NCI-H524 treated with DMSO at 0.1 percent for 48 hours (cell line): ENCODE results near the gene IARS1.

Experiments used
- DNase-seq: peaks from one replicate; lab custom pipeline; 2025; lab: John Stamatoyannopoulos, UW

IARS1 gene

DNA sequence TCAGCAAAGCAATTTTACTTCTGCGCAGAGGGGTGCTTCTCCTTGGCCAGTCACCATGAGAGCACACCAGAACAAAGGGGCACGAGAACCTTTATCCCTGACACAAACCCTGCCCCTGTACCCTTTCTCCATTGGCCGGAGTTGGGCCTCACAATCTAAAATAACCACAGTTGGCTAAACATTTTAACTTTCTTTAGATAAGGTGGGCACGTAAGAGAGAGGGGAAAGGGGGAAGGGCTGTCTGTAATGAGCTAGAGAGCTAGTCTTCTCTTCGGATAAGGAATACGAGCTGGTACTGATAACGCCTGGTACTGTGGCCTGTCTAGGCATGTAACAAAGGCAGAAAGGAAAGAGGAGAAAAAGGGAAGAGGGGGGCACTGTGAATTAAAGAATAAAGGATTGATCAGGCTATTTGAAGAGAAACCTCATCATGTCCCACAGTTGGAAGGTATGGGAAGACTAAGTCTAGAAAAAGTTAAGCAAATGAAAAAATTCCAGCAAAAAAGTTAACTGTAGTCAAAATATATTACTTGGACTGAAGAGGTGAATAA lies 1.8 kb upstream of the IARS1 start:
- no peak for DNase-seq

DNA sequence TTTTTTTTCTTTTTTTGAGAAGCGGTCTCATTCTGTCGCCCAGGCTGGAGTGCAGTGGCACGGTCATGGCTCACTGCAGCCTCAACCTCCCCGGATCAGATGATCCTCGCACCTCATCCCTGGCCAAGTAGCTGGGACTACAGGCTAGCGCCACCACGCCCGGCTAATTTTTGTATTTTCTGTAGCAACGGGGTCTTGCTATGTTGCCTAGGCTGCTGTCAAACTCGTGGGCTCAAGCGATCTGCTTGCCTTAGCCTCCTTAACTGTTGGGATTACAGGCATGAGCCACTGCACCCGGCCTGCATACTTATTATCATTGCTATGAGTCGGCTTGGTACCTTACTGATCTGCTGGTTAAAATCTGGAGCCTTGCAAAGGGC lies 790 bp upstream of the IARS1 start:
- no peak for DNase-seq

DNA sequence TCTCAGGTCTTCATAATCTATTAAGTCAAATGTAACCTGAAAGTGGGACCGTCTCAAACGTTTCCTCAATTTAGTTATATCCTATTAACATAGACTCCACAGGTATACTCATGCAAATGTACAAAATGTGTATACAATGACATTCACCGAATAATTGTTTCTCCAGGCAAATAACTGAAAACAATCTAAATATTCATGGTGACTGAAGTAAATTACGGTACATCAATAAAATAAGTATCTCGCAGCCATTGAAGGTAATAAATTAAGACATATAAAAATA lies 482 bp downstream of the IARS1 start:
- no peak for DNase-seq

DNA sequence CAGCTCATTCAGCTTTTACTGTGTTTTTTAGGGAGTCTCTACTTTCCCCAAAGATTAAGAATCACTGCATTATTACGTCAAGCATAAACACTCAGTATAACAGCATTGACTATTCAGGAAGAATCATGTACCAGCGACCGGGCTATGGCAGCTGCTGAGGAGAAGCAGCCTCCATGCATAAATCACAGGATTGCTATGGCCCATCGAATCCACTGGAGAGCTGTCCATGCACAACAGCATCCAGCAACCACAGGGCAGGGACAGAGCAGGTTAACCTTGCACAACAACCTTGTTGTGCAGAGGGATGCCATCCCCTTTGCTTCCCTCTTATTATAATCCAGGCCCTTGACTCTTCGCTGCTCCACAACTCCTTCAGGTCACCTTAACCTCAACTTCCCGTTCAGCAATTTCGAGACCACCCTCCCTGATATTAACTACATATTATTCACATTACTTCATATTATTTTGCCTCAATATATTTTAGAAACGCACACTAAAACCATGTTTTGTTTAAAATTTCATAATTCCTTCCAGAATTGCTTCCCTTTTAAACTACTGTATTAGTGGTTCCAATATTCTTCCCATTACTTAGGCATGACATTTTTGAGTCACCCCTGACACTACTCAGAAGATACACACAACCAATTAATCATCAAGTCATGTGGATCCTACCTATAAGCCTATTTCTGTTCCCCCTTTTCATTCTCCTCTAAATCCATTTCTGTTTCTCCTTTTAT lies 991 bp downstream of the IARS1 start:
- DNase-seq: no peak

DNA sequence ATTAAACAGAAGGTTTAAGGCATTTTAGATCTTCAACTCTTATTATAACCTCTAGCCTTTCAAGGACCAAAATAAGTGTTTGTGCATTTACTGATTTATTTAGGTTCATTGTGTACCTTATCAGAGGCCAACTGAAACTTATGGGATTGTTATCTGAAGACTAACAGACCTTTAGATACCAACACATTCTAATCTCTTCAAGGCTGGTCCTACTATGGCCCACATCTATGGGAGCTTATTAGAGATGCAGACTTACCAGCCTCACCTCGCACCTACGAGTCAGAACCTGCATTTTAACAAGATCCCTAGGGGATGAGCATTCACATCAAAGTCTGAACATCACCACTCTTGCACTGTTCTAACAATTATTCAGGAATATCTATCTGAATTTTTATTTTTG lies 1.9 kb downstream of the IARS1 start:
- DNase-seq: no peak

DNA sequence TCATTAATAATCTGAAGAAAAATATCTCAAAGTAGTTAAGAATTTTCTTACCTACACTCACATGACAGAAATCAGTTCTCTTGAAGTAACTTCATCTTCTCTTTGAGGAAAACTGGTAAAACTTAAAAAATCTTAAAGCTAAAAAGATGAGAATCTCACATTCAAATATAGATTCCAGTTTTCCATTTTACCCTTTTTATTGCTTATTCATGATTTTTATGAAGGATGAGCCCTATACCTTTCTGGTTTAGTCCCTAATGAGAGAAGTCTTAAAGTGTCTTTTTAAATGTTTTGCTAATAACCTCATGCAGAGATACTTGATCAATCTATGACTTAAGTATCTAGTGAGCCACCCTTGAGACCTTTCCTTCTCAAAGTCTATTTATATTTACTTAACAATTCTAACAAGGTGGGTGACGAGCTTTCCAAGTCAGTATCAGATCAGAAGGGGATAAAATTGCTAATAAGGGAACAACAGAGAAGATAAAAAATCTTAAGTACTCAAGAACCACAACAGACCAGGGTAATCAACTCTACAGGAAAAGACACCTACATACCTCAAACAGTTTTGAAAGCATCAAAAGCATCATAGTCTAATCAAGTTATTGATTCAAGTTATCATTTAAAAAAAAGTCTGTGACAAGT lies 2.6 kb downstream of the IARS1 start:
- DNase-seq: no peak

DNA sequence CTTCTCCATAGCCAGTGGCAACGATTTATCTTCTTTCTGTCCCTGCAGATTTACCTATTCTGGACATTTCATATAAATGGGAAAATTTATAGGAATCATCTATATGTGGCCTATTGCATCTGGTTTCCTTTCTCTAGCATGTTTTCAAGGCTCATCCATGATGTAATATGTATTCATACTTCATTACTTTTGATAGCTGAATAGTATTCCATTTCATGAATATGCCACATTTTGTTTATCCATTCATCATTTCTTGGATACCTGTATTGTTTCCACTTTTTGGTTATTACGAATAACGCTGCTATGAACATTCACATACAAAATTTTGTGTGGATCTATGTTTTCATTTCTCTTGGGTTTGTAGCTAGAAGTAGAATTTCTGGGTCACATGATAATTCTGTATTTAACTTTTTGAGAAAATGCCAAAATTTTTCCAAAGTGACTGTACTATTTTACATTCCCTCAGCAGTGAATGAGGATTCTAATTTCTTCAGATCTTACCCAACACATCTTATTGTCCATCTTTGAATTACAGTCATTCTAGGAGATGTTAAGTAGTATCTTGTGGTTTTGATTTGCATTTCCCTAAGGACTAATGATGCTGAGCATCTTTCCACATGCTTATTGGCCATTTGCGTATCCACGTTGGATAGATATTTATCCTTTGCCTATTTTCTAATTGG lies 3.6 kb downstream of the IARS1 start:
- no peak for DNase-seq

DNA sequence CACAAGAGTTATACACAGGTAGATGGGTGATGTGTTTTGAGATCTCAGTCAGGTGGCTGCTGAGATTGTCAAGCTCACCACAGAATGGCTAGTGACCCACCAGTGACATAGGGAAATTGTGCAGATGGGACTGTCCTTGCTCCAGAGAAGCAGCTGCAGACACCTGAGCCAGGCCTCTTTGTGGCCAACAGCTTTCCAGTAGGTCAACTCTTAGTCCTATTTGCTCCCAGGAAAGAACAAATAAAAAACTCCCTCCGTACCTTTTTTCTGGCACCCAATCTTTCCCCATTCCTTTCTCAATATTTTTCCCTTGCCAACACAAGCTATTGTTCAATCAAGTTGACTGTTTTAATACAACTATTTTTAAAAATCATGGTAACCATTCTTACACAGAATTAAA lies 14.2 kb downstream of the IARS1 start:
- no peak for DNase-seq

DNA sequence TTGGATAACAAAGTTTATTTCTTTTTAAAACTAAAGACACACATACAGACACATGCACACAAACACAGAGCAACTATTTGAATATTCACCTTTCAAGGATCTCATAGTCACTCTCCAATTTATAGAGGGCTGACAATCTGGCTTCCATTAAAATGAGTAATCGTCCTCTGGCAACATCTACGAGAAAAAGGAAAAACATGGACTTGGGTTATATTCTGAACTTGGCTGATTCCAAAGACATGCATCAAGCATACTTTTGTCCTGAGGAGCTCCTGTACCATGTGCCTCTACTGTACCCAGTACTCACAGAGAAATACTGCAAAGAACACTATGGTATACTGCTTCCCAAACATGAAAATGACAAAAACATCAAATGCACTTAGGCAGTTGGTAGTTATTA lies 15.4 kb downstream of the IARS1 start:
- DNase-seq: no peak

DNA sequence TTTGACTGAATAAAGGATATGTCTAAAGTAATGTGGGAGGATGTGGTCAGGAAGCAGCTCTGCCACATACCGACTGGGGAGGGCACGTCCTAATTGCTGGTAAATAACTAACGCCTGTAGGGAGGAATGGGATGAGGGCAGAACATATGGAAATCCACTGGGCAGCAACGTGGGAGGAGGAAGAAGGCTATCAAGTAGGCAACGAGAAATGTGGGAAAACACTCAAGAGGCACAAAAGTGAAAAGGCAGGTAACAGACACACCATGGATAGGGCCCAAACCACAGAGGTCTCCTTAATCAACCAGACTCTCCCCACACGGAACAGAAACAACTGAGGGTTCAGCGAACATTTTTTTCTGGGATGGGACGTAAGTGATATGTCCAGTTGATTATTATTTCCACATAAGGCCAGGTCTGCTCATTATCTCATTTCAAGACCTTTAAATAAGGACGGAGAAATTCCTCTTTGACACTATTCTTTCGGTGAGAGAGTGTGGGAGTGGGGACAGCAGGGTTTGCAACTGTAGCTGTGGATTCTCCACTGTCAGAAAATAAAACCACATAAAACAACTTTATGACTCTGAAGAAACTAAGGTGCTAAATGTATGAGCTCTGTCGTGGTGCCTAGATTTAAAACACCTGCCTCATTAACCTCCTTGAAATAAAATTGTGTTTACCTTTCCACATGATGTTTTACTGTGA lies 17.0 kb downstream of the IARS1 start:
- DNase-seq: no peak

DNA sequence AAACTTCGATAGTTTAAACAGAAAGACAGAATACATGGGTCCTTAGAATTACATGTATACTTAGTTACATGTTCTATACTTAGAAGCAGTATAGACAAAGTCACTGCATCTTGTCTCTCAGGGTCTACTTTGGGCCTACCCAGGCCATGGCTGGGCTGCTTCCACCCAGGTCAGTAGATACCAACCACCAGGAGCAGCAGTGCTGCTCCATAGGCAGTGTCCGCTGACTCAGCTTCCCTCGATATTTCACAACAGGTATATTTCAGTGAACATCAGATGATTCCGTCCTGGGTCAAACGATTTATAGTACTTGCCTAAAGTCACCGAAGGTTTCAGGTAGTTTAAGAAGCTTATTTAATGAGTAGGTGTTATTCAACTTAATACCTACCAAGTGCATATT lies 18.0 kb downstream of the IARS1 start:
- DNase-seq: no peak

DNA sequence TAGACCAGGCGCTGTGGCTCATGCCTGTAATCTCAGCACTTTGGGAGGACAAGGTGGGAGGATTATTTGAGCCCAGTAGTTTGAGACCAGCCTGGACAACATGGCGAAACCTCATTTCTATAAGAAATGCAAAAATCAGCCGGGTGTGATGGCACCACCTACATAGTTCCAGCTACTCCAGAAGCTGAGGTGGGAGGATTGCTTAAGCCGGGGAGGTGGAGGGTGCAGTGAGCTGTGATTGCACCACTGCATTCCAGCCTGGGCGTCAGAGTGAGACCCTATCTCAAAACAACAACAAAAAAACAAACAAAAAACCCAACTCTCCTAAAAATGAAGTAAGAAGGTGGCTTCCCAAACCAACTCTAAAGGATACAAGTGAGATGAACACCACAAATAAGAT lies 23.0 kb downstream of the IARS1 start:
- DNase-seq: no peak

DNA sequence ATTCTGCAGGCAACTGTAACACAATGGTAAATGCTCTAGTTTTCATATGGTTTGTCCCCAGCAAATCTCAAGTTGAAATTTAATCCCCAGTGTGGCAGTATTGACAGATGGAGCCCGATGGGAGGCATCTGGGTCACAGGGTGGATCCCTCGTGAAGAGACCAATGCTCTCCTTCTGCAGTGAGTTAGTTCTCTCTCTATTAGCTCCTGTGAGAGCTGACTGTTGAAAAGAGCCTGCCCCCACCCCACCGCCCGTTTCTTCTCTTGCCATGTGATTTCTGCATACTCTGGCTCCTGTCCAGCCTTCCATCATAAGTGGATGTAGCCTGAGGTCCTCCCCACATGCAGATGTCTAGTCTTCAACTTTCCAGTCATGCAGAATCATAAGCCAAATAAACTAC lies 27.0 kb downstream of the IARS1 start:
- peak; percentile 100 for DNase-seq

DNA sequence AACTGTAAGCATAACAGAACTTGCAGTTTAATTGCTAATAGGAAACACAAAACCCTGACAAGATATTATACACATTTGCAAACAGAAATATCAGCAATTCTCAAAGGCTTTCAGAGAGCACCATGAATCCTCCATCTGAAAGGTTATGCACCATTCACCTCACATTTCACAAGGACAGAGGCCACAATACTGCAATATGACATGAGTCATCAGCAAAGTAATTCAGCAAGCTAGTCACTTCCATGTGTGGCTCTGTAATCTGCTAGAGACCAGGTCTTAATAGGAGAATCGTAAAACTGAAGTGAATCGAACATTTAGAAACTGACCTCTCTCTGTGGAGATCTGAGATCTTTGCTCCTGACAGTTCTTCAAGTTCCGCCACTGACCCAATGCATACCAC lies 28.3 kb downstream of the IARS1 start:
- DNase-seq: no peak

DNA sequence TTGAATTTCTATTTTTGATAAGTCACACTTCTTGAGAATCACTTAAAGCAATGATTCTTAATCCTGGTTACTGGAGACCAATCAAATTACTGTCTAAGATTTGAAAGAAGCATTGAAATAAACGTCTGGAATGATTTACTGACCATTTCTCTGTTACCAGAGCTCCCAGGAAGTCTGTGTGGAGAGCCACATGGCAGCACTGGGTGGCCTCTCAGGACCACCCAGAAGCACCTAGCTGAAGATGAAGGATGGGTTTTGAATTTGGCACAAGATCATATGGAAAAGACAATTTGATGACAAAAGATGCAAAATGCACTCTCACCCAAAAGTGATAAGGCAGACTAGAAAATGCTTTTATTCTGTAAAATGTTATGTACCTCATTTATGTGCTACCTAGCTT lies 30.4 kb downstream of the IARS1 start:
- DNase-seq: no peak

DNA sequence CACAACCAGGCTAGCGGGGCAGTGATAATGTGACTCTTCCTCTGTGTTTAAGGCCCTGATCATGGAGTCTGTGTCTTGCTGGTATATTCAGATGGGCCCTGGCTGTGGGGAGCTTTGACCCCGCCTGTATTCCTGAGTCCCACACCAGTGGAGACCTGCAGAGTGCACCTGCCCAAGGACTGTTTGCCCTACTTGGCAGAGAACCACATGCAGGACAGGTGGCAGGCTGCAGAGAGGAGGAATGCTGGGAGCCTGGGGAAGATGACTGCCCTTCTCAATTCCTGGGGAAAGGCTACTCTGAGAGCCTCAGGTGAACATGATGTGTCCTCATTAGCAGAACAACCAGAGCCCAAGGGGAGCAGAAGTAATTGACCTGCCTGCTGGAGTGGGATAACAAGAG lies 36.2 kb downstream of the IARS1 start:
- no peak for DNase-seq

DNA sequence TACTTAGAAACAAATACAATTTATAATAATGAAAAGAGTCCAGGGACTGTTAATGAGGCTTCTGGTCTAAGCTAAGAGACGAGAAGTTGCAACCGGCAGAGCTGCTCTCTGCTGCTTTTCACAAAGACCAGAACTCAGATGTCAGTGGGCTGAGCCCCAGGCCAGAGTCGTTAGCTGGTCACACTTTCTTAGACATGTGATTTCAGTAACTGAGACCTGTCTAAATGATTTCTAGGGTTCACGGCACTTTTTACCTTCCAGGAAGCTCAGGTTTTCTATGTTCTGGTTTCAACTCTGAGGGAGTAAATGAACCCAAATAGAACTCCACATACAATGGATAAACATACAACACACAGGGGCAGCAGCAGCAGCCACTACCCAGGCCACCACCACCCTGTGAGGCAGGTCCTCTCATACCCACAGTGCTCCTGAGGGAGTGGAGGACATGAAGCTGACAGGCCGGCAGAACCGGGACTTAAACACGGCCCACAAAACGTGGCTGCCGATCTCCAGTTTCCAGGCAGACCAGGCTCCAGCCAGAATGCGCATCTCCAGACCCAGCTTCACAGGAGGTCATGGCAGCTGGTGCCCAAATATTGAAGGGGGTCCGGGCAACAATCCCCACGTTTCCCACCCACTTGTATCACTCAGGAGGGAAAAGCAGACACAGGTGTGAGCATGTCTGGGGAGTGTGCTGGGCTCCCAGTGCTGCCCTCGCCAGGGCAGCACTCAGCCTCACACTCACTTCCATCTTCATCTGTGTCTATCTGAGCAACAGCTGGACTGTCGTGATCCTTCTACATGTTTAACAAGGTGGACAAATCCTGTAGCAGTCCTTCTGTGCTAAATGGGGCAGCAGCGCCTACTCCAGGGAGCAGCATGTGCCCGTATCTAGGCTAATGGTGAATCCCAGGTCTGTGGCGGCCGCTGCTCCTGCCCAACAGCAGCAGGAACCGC lies 38.8 kb downstream of the IARS1 start:
- DNase-seq: no peak

DNA sequence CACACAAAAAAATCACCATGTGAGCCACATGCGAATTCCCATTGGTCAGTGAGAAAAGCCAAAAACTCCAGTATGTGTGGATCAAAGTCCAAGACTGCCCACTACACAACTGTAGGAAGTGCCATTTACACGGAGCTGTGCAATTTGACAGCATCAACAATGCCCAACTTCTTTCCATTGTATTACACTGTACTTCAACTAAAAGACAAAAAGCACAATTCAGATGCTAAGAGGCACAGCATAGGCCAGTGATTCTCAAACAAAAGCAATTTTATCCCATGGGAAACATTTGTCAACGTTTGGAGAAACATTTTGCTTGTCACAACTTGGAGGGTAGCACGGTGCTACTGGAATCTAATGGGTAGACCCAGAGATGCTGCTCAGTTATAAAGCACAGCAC lies 39.8 kb downstream of the IARS1 start:
- DNase-seq: no peak

DNA sequence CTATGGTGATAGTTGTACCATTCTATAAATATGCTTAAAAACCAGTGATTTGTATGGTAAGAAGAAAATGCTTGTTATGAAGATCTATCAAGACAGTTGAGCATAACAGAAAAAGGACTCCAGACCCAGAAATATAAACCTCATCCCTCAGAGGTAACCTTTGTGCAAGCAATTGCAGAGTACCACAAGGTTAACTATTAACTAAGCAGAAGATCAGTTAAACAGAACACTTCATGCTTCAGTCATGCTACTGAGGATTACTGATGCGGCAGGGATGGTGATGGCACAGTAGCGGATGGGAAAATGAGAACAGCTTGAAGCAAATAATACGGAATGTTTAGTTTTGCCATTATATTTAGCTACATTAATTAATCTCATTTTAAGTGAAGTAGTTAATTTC lies 45.5 kb downstream of the IARS1 start:
- no peak for DNase-seq

DNA sequence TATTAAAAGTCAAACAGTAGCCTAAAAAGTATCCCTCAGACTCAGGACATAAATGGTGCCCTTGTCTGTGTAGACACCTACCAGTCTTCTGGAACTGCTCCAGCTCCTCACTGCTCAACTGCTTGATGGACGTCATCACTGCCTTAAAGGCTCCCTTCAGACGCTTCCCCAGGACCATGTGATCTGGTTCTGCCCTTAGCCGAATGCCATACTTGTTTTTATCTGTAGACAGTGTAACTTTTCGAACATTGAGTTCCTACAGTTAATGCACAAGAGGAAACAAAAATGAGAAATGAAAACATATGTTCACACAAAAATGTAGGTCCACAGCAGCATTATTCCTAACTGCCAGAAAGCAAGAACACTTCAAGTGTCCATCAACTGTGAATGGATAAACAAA lies 46.2 kb downstream of the IARS1 start:
- DNase-seq: no peak

DNA sequence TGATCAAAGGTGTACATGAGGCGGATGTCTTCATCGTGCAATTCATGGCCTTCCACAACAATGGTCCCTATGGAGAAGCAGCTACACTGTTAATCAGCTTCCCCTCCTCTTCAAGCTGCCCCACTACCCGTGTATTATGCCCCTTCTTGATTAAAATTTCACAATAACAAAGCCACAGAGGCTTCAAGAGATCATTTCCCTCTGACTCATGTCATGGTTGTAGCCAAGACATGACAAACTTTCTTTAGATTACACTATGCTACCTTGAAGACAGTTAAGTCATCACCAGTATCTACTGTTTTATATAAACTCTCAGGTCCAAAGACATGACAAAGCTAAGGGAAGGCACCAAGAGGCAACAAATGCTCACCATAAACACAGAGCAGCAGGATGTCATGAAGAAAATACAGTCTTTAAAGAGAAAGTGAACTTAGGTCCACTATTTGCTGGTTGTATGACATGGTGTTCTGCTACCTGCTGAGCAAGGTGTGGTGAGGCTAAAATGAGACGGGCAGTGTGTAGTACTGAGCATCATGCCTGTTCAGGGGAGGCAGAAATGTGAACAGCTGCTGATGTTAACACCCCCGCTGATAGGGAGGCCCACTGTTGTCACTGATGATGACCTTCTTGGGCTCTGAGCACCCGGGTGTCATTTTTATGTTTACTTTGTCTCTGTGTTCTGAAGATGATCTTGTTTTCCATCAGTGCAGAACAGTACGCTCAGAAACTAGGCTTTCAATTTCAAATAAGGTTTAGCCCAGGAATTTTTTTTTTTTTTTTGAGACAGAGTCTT lies 48.3 kb downstream of the IARS1 start:
- no peak for DNase-seq
